Measurements from ENCODE around the gene GNG11. TPM values are rescaled to one million over a fixed set of nuclear protein-coding genes. Genes with fewer than 3 reads are reported as not detected.
"Not testable (repeated sequence)": the region's sequence is repeated elsewhere in the genome, so short reads cannot be mapped to it uniquely, and the experiment has no call there.

Gene GNG11
- total RNA-seq, 1 donor from 2014 or later, result 6.7 TPM

- H3K27me3 Mint-ChIP-seq, result peaks cover under 1% of the 10 kb centered on the region
- TF ChIP-seq CTCF (conservative IDR thresholded peaks at IDR 0.05), result peak; percentile 85
- H3K27ac Mint-ChIP-seq, result no peak overlapping the region
- no peak for DNase-seq (ENCODE audit: extremely low spot score, unreplicated experiment)
- H3K36me3 Mint-ChIP-seq, result no peaks in the 10 kb centered on the region
- no peaks in the 10 kb centered on the region for H3K9me3 Mint-ChIP-seq
- no peaks in the 10 kb centered on the region for H3K4me1 Mint-ChIP-seq (ENCODE audit: unreplicated experiment)
- H3K4me3 Mint-ChIP-seq, result no peak overlapping the region
Measured at GRCh38 chr7:93902777-93903423, 18.6 kb upstream of the GNG11 start.

GRCh38 chr7:93906267-93906666 is 15.3 kb upstream of the GNG11 start, which contains the start of gene GNGT1:
Gene GNGT1, plus strand, starts transcription at chr7:93906567. Its CDS starts 180 bp downstream, at chr7:93906747.
- no peaks in the 10 kb centered on the region for H3K36me3 Mint-ChIP-seq
- peaks cover 4% of the 10 kb centered on the region for H3K27me3 Mint-ChIP-seq
- no peak within 1 kb of the TSS for H3K27ac Mint-ChIP-seq
- H3K4me1 Mint-ChIP-seq (ENCODE audit: unreplicated experiment), result peaks cover 4% of the 10 kb centered on the region
- no peak within 1 kb of the TSS for H3K4me3 Mint-ChIP-seq
- no peak for DNase-seq (ENCODE audit: extremely low spot score, unreplicated experiment)
- H3K9me3 Mint-ChIP-seq, result no peaks in the 10 kb centered on the region
- no peak for TF ChIP-seq CTCF (conservative IDR thresholded peaks at IDR 0.05)

GRCh38 chr7:93910076-93910994 is 11.2 kb upstream of the GNG11 start:
- H3K4me1 Mint-ChIP-seq (ENCODE audit: unreplicated experiment), result peaks cover 14% of the 10 kb centered on the region
- no peak overlapping the region for H3K27ac Mint-ChIP-seq
- no peak for TF ChIP-seq CTCF (conservative IDR thresholded peaks at IDR 0.05)
- H3K9me3 Mint-ChIP-seq, result no peaks in the 10 kb centered on the region
- no peak overlapping the region for H3K4me3 Mint-ChIP-seq
- H3K27me3 Mint-ChIP-seq, result peaks cover 8% of the 10 kb centered on the region
- no peaks in the 10 kb centered on the region for H3K36me3 Mint-ChIP-seq
- DNase-seq (ENCODE audit: extremely low spot score, unreplicated experiment), result no peak

GRCh38 chr7:93911242-93911641 is 10.3 kb upstream of the GNG11 start:
- H3K27me3 Mint-ChIP-seq; H3K9me3 Mint-ChIP-seq; DNase-seq (ENCODE audit: extremely low spot score, unreplicated experiment); H3K4me3 Mint-ChIP-seq; H3K36me3 Mint-ChIP-seq; H3K27ac Mint-ChIP-seq: not testable (repeated sequence)
- H3K4me1 Mint-ChIP-seq (ENCODE audit: unreplicated experiment), result peaks cover 14% of the 10 kb centered on the region

GRCh38 chr7:93911661-93912060 is 9.9 kb upstream of the GNG11 start:
- not testable (repeated sequence) for H3K9me3 Mint-ChIP-seq; H3K36me3 Mint-ChIP-seq; H3K4me3 Mint-ChIP-seq; H3K27me3 Mint-ChIP-seq; DNase-seq (ENCODE audit: extremely low spot score, unreplicated experiment); H3K27ac Mint-ChIP-seq
- H3K4me1 Mint-ChIP-seq (ENCODE audit: unreplicated experiment), result peaks cover 14% of the 10 kb centered on the region

GRCh38 chr7:93913197-93913596 is 8.3 kb upstream of the GNG11 start:
- no peak for DNase-seq (ENCODE audit: extremely low spot score, unreplicated experiment)
- no peak for TF ChIP-seq CTCF (conservative IDR thresholded peaks at IDR 0.05)
- Mint-ChIP-seq H3K9me3 (no peaks in the 10 kb centered on the region), H3K36me3 (no peaks in the 10 kb centered on the region), H3K27me3 (peaks cover 8% of the 10 kb centered on the region), H3K27ac (no peak overlapping the region), H3K4me3 (no peak overlapping the region), H3K4me1 (ENCODE audit: unreplicated experiment) (peaks cover 14% of the 10 kb centered on the region)

All from type B pancreatic cell (in vitro differentiated cells).